NCI-H1436 treated with DMSO at 0.1 percent for 48 hours (cell line): ENCODE measurements around the gene ZIC3.

Experiments
- DNase-seq: peaks from one replicate; lab custom pipeline; 2025; lab: John Stamatoyannopoulos, UW

The ZIC3 gene

DNA sequence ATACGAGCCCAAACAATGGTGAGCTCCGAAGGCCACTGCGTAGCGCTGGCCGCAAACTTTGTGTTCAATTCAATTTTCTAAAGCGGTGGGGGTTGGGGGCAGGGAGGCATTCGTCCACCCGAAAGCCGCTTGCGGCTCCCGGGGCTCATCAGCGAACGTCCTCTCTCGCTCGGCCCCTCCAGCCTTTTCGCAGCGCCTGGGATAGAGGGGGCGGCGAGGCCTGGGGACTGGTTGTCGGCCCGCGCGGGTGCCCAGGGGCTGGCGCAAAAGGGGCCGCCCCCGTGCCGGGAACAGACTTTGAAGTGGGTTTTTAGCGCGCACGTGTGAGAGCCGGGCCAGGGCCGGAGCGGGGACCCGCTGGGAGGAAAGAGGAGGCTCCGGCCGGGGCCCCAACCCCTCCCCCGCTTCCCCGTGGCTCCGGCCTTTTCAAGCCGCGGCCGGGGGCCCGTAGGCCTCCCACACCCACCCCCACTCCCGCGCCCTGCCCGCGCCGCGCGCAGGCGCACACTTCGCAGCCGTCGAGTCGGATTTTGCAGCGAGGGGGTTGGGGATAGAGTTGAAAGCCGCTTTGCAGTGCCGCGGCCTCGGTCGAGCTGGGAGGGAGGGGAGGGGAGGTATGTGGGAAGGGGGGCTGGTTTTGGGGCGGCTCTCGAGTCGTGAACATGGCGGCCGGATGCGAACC, 8.3 kb downstream of the ZIC3 start:
- DNase-seq: no peak

GRCh38 chrX:137574784-137575293, 8.9 kb downstream of the ZIC3 start:
- no peak for DNase-seq

DNA sequence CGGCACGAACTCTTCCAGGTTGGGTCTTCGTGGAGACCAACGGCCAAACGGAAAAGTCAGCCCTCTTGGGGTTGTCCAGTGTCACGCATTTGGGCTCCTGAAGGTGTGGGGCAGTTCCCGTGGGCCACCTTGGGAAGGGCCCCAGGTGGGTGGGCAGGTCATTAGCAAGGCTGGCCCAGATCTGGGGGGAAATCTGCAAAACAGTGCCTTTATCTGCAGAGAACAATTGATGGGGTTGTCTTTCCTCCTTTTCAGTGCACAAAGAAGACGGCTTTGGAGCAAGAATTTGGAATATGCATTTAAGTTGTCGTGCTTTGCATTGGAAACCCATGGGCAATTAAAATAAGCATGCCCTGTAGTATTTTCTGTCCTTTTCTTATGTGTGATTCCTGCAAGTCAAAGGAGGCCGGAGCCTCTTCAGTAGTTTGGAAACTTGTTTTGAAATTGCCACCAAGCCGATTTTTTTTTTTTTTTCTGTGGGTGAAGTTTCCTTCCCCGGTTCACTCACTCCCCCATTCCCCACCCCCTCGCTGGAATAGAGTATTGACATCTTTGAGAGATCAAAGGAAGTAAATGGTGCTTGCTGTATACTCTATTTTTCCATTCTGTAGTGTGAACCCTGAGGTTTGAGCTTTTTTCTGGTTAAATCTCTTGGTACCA, 9.8 kb downstream of the ZIC3 start:
- no peak for DNase-seq

GRCh38 chrX:137587151-137587550, 21.2 kb downstream of the ZIC3 start:
- DNase-seq: no peak

DNA sequence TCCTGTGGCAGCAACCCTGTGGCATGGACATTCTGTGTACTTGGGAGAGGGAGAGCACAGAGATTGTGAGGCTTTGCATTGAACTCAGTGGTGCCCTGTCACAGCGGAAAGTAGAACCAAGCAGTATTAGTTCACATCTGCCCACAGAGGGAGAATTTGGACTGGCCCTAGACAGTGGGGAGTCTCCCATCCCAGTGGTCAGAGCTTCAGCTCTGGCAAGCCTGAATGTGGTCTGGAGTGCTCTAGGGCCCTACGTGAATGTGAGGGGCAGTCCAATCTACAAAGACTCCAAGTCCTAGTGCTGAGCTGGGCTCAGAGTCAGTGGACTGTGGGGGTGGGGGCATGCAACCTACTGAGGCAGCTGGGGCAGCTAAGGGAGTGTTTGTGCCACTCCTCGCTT, 34.8 kb downstream of the ZIC3 start:
- no peak for DNase-seq
